Panc1 (cell line): ENCODE results near the gene TMEM163. TPM values are rescaled to one million over a fixed set of nuclear protein-coding genes. Genes with fewer than 3 reads are reported as not detected.

Experiments used
- ATAC-seq: fragments of 200-7000 bp; cut with Tn5 transposase; 2 replicates; pipeline ENCODE4 v1.9.1; 2020; ENCODE audit warnings: mild to moderate bottlenecking, moderate library complexity
- BruUV-seq: library from RNA; stranded (reverse); fragments of 400-500 nt; replicated peaks from 2 replicates; lab custom pipeline; 2021; lab: Mats Ljungman, UMichigan
- CTCF ChIA-PET: fragments of 300-600 bp; sonication (Branson Sonifier 250); formaldehyde crosslinking; loops from one replicate; lab custom pipeline; 2022; ENCODE audit warnings: antibody characterized with exemption; lab: Charles Lee
- POLR2A ChIA-PET: fragments of 300-600 bp; sonication (Branson Sonifier 250); formaldehyde crosslinking; loops from one replicate; lab custom pipeline; 2022; ENCODE audit warnings: antibody characterized with exemption; lab: Charles Lee
- DNase-seq: peaks from one replicate; pipeline ENCODE4 v3.0.0-alpha.2; 2010; ENCODE audit warnings: low read depth, low spot score
- H3K27ac ChIP-seq: 2 replicates; pipeline ENCODE4 v1.5.1; 2011; ENCODE audit warnings: mild to moderate bottlenecking, low read length, inconsistent platforms
- H3K27me3 ChIP-seq: fragments of 200-500 bp; sonication (Bioruptor generic); 2 replicates; pipeline ENCODE4 v1.6.0; 2014; ENCODE audit warnings: low read length, inconsistent platforms; ENCODE audit not compliant: control insufficient read depth, insufficient read depth
- H3K36me3 ChIP-seq: fragments of 200-500 bp; sonication (Bioruptor generic); 2 replicates; pipeline ENCODE4 v1.5.1; 2014; ENCODE audit warnings: inconsistent platforms, mild to moderate bottlenecking, low read length, moderate library complexity; ENCODE audit not compliant: control insufficient read depth, insufficient read depth
- H3K4me1 ChIP-seq: 2 replicates; pipeline ENCODE4 v1.5.1; 2011; ENCODE audit warnings: inconsistent platforms, mild to moderate bottlenecking, low read length, moderate library complexity; ENCODE audit not compliant: control insufficient read depth, insufficient read depth
- H3K4me3 ChIP-seq, 2 experiments: 2 replicates each; pipeline ENCODE4 v1.5.1; 2011 to 2012; ENCODE audit warnings: low read depth in 2 of 2, low read length in 2 of 2, mild to moderate bottlenecking in 2 of 2, inconsistent platforms in 1 of 2, moderate library complexity in 1 of 2
- H3K9me3 ChIP-seq: fragments of 200-500 bp; sonication (Bioruptor generic); 2 replicates; pipeline ENCODE4 v1.5.1; 2014; ENCODE audit warnings: low read depth, mild to moderate bottlenecking, inconsistent platforms, low read length, moderate library complexity; ENCODE audit not compliant: control insufficient read depth, insufficient read depth
- POLR2AphosphoS5 ChIP-seq: IDR thresholded peaks from 2 replicates; pipeline ENCODE4 v1.6.1; 2012; ENCODE audit warnings: mild to moderate bottlenecking, low read depth, low read length, moderate library complexity
- SIN3A ChIP-seq: IDR thresholded peaks from 2 replicates; pipeline ENCODE4 v1.6.1; 2012; ENCODE audit warnings: low read depth, mild to moderate bottlenecking, low read length, moderate library complexity, borderline replicate concordance; ENCODE audit not compliant: insufficient read depth
- TCF7L2 ChIP-seq: IDR thresholded peaks from 2 replicates; pipeline ENCODE4 v1.6.1; 2011; ENCODE audit warnings: mild to moderate bottlenecking, low read depth, low read length, inconsistent platforms
- in situ Hi-C: cut with HindIII; loops from 2 replicates; pipeline ENCODE4 v1.10.0; 2016; ENCODE audit warnings: low sequenced_read_pairs, low pct_unique_long_range_greater_than_20kb
- intact Hi-C: fragments of 100-400 bp; cut with micrococcal nuclease; formaldehyde crosslinking; loops from one replicate; pipeline ENCODE4 v1.10.0; 2022; ENCODE audit not compliant: unreplicated experiment
- total RNA-seq: library from RNA; stranded (reverse); gene quantifications from one replicate; pipeline ENCODE4 v1.2.1, GENCODE V29; 2021; ENCODE audit not compliant: unreplicated experiment
- TF ChIP-seq, protein P1 (sequence below): fragments of 450-650 bp; IDR thresholded peaks from 2 replicates; pipeline ENCODE4 v1.5.1; 2017; ENCODE audit warnings: mild to moderate bottlenecking
- TF ChIP-seq, protein P2 (sequence below), 2 experiments: IDR thresholded peaks; 2 replicates each; pipeline ENCODE4 v1.6.1; 2011 to 2012; ENCODE audit warnings: low read depth in 2 of 2, control low read depth in 1 of 2, low read length in 1 of 2, mild to moderate bottlenecking in 1 of 2, moderate library complexity in 1 of 2; ENCODE audit not compliant: insufficient read depth in 1 of 2

The TMEM163 gene
- total RNA-seq, 1 experiment from 2014 or later = not detected

DNA sequence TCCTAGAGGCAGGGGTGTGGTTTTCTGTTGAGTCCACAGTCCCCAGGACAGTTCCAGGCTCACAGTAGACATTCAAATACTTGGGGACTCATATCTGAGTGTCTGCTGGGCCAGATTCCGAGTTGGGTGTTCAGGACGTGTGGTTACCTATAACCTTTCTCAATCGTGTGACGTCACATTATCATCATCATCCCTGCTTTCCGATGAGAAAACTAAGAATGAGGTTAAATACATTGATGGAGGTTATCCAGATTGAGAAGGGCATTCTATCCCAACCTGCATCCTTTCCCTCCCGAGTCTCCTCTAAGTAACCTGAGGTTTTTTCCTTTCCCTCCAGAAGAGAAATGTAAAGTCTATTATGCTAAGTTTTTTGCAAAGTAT, 260.3 kb downstream of the TMEM163 start:
- POLR2A ChIA-PET = no interaction called here
- H3K27me3 ChIP-seq = no peaks in the 10 kb centered on the region
- TF ChIP-seq, protein P1, sequence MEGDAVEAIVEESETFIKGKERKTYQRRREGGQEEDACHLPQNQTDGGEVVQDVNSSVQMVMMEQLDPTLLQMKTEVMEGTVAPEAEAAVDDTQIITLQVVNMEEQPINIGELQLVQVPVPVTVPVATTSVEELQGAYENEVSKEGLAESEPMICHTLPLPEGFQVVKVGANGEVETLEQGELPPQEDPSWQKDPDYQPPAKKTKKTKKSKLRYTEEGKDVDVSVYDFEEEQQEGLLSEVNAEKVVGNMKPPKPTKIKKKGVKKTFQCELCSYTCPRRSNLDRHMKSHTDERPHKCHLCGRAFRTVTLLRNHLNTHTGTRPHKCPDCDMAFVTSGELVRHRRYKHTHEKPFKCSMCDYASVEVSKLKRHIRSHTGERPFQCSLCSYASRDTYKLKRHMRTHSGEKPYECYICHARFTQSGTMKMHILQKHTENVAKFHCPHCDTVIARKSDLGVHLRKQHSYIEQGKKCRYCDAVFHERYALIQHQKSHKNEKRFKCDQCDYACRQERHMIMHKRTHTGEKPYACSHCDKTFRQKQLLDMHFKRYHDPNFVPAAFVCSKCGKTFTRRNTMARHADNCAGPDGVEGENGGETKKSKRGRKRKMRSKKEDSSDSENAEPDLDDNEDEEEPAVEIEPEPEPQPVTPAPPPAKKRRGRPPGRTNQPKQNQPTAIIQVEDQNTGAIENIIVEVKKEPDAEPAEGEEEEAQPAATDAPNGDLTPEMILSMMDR = no peak
- TF ChIP-seq SIN3A (no peak), TCF7L2 (no peak), POLR2AphosphoS5 (no peak)
- TF ChIP-seq, protein P2, sequence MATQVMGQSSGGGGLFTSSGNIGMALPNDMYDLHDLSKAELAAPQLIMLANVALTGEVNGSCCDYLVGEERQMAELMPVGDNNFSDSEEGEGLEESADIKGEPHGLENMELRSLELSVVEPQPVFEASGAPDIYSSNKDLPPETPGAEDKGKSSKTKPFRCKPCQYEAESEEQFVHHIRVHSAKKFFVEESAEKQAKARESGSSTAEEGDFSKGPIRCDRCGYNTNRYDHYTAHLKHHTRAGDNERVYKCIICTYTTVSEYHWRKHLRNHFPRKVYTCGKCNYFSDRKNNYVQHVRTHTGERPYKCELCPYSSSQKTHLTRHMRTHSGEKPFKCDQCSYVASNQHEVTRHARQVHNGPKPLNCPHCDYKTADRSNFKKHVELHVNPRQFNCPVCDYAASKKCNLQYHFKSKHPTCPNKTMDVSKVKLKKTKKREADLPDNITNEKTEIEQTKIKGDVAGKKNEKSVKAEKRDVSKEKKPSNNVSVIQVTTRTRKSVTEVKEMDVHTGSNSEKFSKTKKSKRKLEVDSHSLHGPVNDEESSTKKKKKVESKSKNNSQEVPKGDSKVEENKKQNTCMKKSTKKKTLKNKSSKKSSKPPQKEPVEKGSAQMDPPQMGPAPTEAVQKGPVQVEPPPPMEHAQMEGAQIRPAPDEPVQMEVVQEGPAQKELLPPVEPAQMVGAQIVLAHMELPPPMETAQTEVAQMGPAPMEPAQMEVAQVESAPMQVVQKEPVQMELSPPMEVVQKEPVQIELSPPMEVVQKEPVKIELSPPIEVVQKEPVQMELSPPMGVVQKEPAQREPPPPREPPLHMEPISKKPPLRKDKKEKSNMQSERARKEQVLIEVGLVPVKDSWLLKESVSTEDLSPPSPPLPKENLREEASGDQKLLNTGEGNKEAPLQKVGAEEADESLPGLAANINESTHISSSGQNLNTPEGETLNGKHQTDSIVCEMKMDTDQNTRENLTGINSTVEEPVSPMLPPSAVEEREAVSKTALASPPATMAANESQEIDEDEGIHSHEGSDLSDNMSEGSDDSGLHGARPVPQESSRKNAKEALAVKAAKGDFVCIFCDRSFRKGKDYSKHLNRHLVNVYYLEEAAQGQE (IDR thresholded peaks at IDR 0.05; ENCODE audit: insufficient read depth in 1 of 2, low read depth in 2 of 2, low read length in 1 of 2) = no peak
- BruUV-seq = no TSS peak
- H3K27ac ChIP-seq = no peak overlapping the region
- H3K36me3 ChIP-seq = no peaks in the 10 kb centered on the region
- H3K9me3 ChIP-seq = no peaks in the 10 kb centered on the region
- in situ Hi-C loops (no loop called here), intact Hi-C loops (no loop called here)
- CTCF ChIA-PET = no interaction called here
- DNase-seq = no peak
- H3K4me3 ChIP-seq = no peak overlapping the region
- no peak for ATAC-seq
- H3K4me1 ChIP-seq = no peaks in the 10 kb centered on the region

GRCh38 chr2:134457765-134458472, 260.9 kb downstream of the TMEM163 start:
- no peaks in the 10 kb centered on the region for H3K36me3 ChIP-seq
- no TSS peak for BruUV-seq
- intact Hi-C loops (no loop called here), in situ Hi-C loops (no loop called here)
- ATAC-seq = no peak
- ChIA-PET POLR2A (no interaction called here), CTCF (no interaction called here)
- H3K4me3 ChIP-seq = no peak overlapping the region
- H3K27me3 ChIP-seq = no peaks in the 10 kb centered on the region
- no peak for TF ChIP-seq TCF7L2
- TF ChIP-seq SIN3A = no peak
- TF ChIP-seq, protein P1 = no peak
- no peak for TF ChIP-seq POLR2AphosphoS5
- TF ChIP-seq, protein P2 (IDR thresholded peaks at IDR 0.05; ENCODE audit: insufficient read depth in 1 of 2, low read depth in 2 of 2, low read length in 1 of 2) = no peak
- no peak for DNase-seq
- H3K9me3 ChIP-seq = no peaks in the 10 kb centered on the region
- no peak overlapping the region for H3K27ac ChIP-seq
- H3K4me1 ChIP-seq = no peaks in the 10 kb centered on the region
